Nephron (organoid): ENCODE data around the gene TRIM41.

Experiments used
- H3K27ac Mint-ChIP-seq, 3 experiments: 2 replicates each; pipeline ENCODE4 v1.8.0; 2020; ENCODE audit warnings: mixed read lengths in 3 of 3, mild to moderate bottlenecking in 2 of 3, moderate library complexity in 1 of 3
- H3K27me3 Mint-ChIP-seq: 2 replicates; pipeline ENCODE4 v1.8.0; 2021; ENCODE audit warnings: low read depth, mild to moderate bottlenecking, moderate library complexity, mixed read lengths
- H3K36me3 Mint-ChIP-seq: 2 replicates; pipeline ENCODE4 v1.8.0; 2020; ENCODE audit warnings: low read depth, mixed read lengths
- H3K4me1 Mint-ChIP-seq: 2 replicates; pipeline ENCODE4 v1.8.0; 2020; ENCODE audit warnings: mixed read lengths
- H3K4me3 Mint-ChIP-seq, 3 experiments: 2 replicates each; pipeline ENCODE4 v1.8.0; 2020; ENCODE audit warnings: mild to moderate bottlenecking in 3 of 3, mixed read lengths in 3 of 3, moderate library complexity in 2 of 3
- H3K9me3 Mint-ChIP-seq: 2 replicates; pipeline ENCODE4 v1.8.0; 2020; ENCODE audit warnings: mixed read lengths
- CTCF ChIP-seq, 3 experiments: fragments of 200-600 bp; sonication (generic); IDR thresholded peaks; one replicate each; pipeline ENCODE4 v1.5.0; 2021; ENCODE audit warnings: antibody characterized with exemption in 3 of 3; ENCODE audit not compliant: unreplicated experiment in 3 of 3

Gene TRIM41

GRCh38 chr5:181190711-181191525, 32.2 kb upstream of the TRIM41 start:
- Mint-ChIP-seq H3K9me3 (no peaks in the 10 kb centered on the region), H3K27me3 (peaks cover 12% of the 10 kb centered on the region), H3K4me3 (peak overlapping the region; percentile 96 to 99 (median 98)), H3K27ac (peak overlapping the region; percentile 47 to 95 (median 71)), H3K4me1 (peaks cover 10% of the 10 kb centered on the region), H3K36me3 (no peaks in the 10 kb centered on the region)
- TF ChIP-seq CTCF (IDR thresholded peaks at IDR 0.05; ENCODE audit: unreplicated experiment in 3 of 3), result peak in 2 of 3 experiments; percentile 10 to 20

GRCh38 chr5:181191526-181192336, 31.4 kb upstream of the TRIM41 start:
- Mint-ChIP-seq H3K9me3 (no peaks in the 10 kb centered on the region), H3K4me1 (peaks cover 10% of the 10 kb centered on the region), H3K27ac (peak overlapping the region; percentile 47 to 95 (median 71)), H3K36me3 (no peaks in the 10 kb centered on the region), H3K4me3 (peak overlapping the region; percentile 96 to 99 (median 98)), H3K27me3 (peaks cover 12% of the 10 kb centered on the region)
- no peak for TF ChIP-seq CTCF (IDR thresholded peaks at IDR 0.05; ENCODE audit: unreplicated experiment in 3 of 3)

GRCh38 chr5:181192337-181193046, 30.6 kb upstream of the TRIM41 start:
- Mint-ChIP-seq H3K36me3 (no peaks in the 10 kb centered on the region), H3K9me3 (no peaks in the 10 kb centered on the region), H3K4me1 (peaks cover 10% of the 10 kb centered on the region), H3K4me3 (peak overlapping the region; percentile 96 to 99 (median 98)), H3K27ac (peak overlapping the region; percentile 47 to 95 (median 71)), H3K27me3 (peaks cover 12% of the 10 kb centered on the region)
- TF ChIP-seq CTCF (IDR thresholded peaks at IDR 0.05; ENCODE audit: unreplicated experiment in 3 of 3), result no peak

GRCh38 chr5:181193656-181194055, 29.4 kb upstream of the TRIM41 start:
- TF ChIP-seq CTCF (IDR thresholded peaks at IDR 0.05; ENCODE audit: unreplicated experiment in 3 of 3), result no peak
- Mint-ChIP-seq H3K27ac (peak overlapping the region in 1 of 3 experiments; percentile 1), H3K27me3 (peaks cover 14% of the 10 kb centered on the region), H3K9me3 (no peaks in the 10 kb centered on the region), H3K4me1 (peaks cover 6% of the 10 kb centered on the region), H3K4me3 (peak overlapping the region; percentile 96 to 99 (median 98)), H3K36me3 (no peaks in the 10 kb centered on the region)

- no peak for TF ChIP-seq CTCF (IDR thresholded peaks at IDR 0.05; ENCODE audit: unreplicated experiment in 3 of 3)
- H3K27ac Mint-ChIP-seq, result no peak overlapping the region
- H3K27me3 Mint-ChIP-seq, result peaks cover 17% of the 10 kb centered on the region
Measured at GRCh38 chr5:181194489-181195248, 28.4 kb upstream of the TRIM41 start.

More at GRCh38 chr5:181194489-181195248, 28.4 kb upstream of the TRIM41 start:
- no peaks in the 10 kb centered on the region for H3K9me3 Mint-ChIP-seq
- no peaks in the 10 kb centered on the region for H3K36me3 Mint-ChIP-seq
- peak overlapping the region in 1 of 3 experiments; percentile 41 for H3K4me3 Mint-ChIP-seq
- peaks cover 6% of the 10 kb centered on the region for H3K4me1 Mint-ChIP-seq
